ENCODE measurements around the gene DPP9.

DPP9 gene

GRCh38 chr19:4709440-4710280 lies 14.0 kb downstream of the DPP9 start:
- DNase-seq (ENCODE audit: low read depth) = no peak

- no peak for DNase-seq (ENCODE audit: low read depth)
These were observed 15.5 kb downstream of the DPP9 start for GRCh38 chr19:4707956-4708650.

- no peak for DNase-seq (ENCODE audit: low read depth)
These were observed 16.3 kb downstream of the DPP9 start for GRCh38 chr19:4707322-4707721.

- no peak for DNase-seq (ENCODE audit: low read depth)
These were observed 18.1 kb downstream of the DPP9 start for GRCh38 chr19:4705413-4706131.

- DNase-seq (ENCODE audit: low read depth) = no peak
These were observed 19.3 kb downstream of the DPP9 start for GRCh38 chr19:4704317-4704673.

GRCh38 chr19:4703671-4704316 lies 19.8 kb downstream of the DPP9 start:
- no peak for DNase-seq (ENCODE audit: low read depth)

GRCh38 chr19:4702764-4703163 lies 20.9 kb downstream of the DPP9 start:
- no peak for DNase-seq (ENCODE audit: low read depth)

GRCh38 chr19:4701557-4701956 lies 22.1 kb downstream of the DPP9 start:
- no peak for DNase-seq (ENCODE audit: low read depth)

- no peak for DNase-seq (ENCODE audit: low read depth)
These were observed 23.0 kb downstream of the DPP9 start for GRCh38 chr19:4700693-4700970.

GRCh38 chr19:4699826-4700692 lies 23.6 kb downstream of the DPP9 start:
- no peak for DNase-seq (ENCODE audit: low read depth)

GRCh38 chr19:4697304-4697703 lies 26.3 kb downstream of the DPP9 start:
- no peak for DNase-seq (ENCODE audit: low read depth)

GRCh38 chr19:4695224-4695731 lies 28.4 kb downstream of the DPP9 start:
- no peak for DNase-seq (ENCODE audit: low read depth)

- no peak for DNase-seq (ENCODE audit: low read depth)
These were observed 29.2 kb downstream of the DPP9 start for GRCh38 chr19:4694211-4694987.

- no peak for DNase-seq (ENCODE audit: low read depth)
These were observed 30.0 kb downstream of the DPP9 start for GRCh38 chr19:4693471-4694121.

GRCh38 chr19:4693078-4693350 lies 30.6 kb downstream of the DPP9 start:
- no peak for DNase-seq (ENCODE audit: low read depth)

GRCh38 chr19:4692251-4693077 lies 31.2 kb downstream of the DPP9 start:
- no peak for DNase-seq (ENCODE audit: low read depth)

- no peak for DNase-seq (ENCODE audit: low read depth)
These were observed 32.3 kb downstream of the DPP9 start for GRCh38 chr19:4691373-4691772.

- DNase-seq (ENCODE audit: low read depth) = no peak
These were observed 33.3 kb downstream of the DPP9 start for GRCh38 chr19:4690361-4690760.

- no peak for DNase-seq (ENCODE audit: low read depth)
These were observed 34.2 kb downstream of the DPP9 start for GRCh38 chr19:4689403-4689802.

GRCh38 chr19:4688587-4688986 lies 35.1 kb downstream of the DPP9 start:
- no peak for DNase-seq (ENCODE audit: low read depth)

Measured in stimulated activated CD8-positive, alpha-beta memory T cell treated with anti-CD3 and anti-CD28 coated beads, Interleukin-12 subunit alpha, Interleukin-12 subunit beta, amount 100 ng/mL, for 4 hours (primary cell).